GM21576 (cell line): ENCODE measurements around the gene FGD4.
A peak's percentile ranks its signal among the peaks of the same experiment; 100 is the strongest.

Experiments
- ATAC-seq: cut with Tn5 transposase; IDR thresholded peaks from one replicate; pipeline ENCODE4 v1.9.1; 2021; ENCODE audit warnings: mild to moderate bottlenecking, moderate library complexity; ENCODE audit not compliant: unreplicated experiment

The FGD4 gene

GRCh38 chr12:32454866-32455265 is 55.5 kb downstream of the FGD4 start:
- no peak for ATAC-seq

- ATAC-seq: no peak
Measured at GRCh38 chr12:32455607-32456071, 56.3 kb downstream of the FGD4 start.

GRCh38 chr12:32457251-32458025 is 58.1 kb downstream of the FGD4 start:
- no peak for ATAC-seq

GRCh38 chr12:32460638-32461037 is 61.3 kb downstream of the FGD4 start:
- ATAC-seq: no peak

GRCh38 chr12:32462908-32463307 is 63.5 kb downstream of the FGD4 start:
- no peak for ATAC-seq

- ATAC-seq: no peak
Measured at GRCh38 chr12:32466187-32466586, 66.8 kb downstream of the FGD4 start.

- no peak for ATAC-seq
Measured at GRCh38 chr12:32466986-32467711, 67.8 kb downstream of the FGD4 start.

GRCh38 chr12:32467959-32468863 is 68.9 kb downstream of the FGD4 start:
- ATAC-seq: peak; percentile 78

- ATAC-seq: no peak
Measured at GRCh38 chr12:32470936-32471470, 71.6 kb downstream of the FGD4 start.

- no peak for ATAC-seq
Measured at GRCh38 chr12:32471591-32472001, 72.2 kb downstream of the FGD4 start.

GRCh38 chr12:32475724-32476123 is 76.4 kb downstream of the FGD4 start:
- ATAC-seq: no peak

GRCh38 chr12:32476446-32476845 is 77.1 kb downstream of the FGD4 start:
- ATAC-seq: no peak

GRCh38 chr12:32477714-32478113 is 78.4 kb downstream of the FGD4 start:
- no peak for ATAC-seq

- ATAC-seq: no peak
Measured at GRCh38 chr12:32478166-32478565, 78.8 kb downstream of the FGD4 start.

- no peak for ATAC-seq
Measured at GRCh38 chr12:32478858-32479725, 79.7 kb downstream of the FGD4 start.

GRCh38 chr12:32482226-32482625 is 82.9 kb downstream of the FGD4 start:
- ATAC-seq: peak; percentile 86

GRCh38 chr12:32483499-32483898 is 84.1 kb downstream of the FGD4 start:
- ATAC-seq: no peak

GRCh38 chr12:32483993-32484392 is 84.6 kb downstream of the FGD4 start:
- ATAC-seq: no peak

- ATAC-seq: no peak
Measured at GRCh38 chr12:32486158-32486557, 86.8 kb downstream of the FGD4 start.

- no peak for ATAC-seq
Measured at GRCh38 chr12:32488132-32488531, 88.8 kb downstream of the FGD4 start.
